OCI-LY1 (cell line): ENCODE measurements around the gene ITGB8.

Source experiments
- EZH2 ChIP-seq: fragments of 200-600 bp; sonication (generic), shearing (Covaris generic); IDR thresholded peaks from 2 replicates; pipeline ENCODE4 v1.8.0; 2017; ENCODE audit warnings: borderline replicate concordance, mixed run types, mild to moderate bottlenecking, antibody characterized with exemption, low read length, moderate library complexity, mixed read lengths
- TF ChIP-seq, protein P1 (sequence below): fragments of 200-600 bp; sonication (generic), shearing (Covaris generic); IDR thresholded peaks from 2 replicates; pipeline ENCODE4 v1.5.1; 2017; ENCODE audit warnings: mild to moderate bottlenecking, antibody characterized with exemption, low read length, moderate library complexity, mixed read lengths

DNA sequence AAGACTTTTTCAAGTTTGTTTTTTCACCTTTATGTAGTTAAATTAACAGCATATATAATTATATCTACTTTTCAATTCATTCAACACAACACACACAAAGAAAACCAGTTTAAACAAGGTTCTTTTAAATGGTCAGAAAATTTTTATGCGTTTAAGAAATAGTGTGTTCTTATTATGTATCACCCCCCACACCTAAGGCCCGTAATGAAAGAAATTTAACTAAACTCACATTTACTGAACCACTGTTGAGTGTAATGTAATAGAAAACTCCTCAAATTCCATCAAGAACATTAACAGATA is 19.0 kb upstream of the ITGB8 start:
- TF ChIP-seq, protein P1, sequence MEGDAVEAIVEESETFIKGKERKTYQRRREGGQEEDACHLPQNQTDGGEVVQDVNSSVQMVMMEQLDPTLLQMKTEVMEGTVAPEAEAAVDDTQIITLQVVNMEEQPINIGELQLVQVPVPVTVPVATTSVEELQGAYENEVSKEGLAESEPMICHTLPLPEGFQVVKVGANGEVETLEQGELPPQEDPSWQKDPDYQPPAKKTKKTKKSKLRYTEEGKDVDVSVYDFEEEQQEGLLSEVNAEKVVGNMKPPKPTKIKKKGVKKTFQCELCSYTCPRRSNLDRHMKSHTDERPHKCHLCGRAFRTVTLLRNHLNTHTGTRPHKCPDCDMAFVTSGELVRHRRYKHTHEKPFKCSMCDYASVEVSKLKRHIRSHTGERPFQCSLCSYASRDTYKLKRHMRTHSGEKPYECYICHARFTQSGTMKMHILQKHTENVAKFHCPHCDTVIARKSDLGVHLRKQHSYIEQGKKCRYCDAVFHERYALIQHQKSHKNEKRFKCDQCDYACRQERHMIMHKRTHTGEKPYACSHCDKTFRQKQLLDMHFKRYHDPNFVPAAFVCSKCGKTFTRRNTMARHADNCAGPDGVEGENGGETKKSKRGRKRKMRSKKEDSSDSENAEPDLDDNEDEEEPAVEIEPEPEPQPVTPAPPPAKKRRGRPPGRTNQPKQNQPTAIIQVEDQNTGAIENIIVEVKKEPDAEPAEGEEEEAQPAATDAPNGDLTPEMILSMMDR: no peak
- TF ChIP-seq EZH2: no peak
